Stimulated activated CD4-positive, alpha-beta T cell treated with anti-CD3 and anti-CD28 coated beads, Interleukin-12 subunit alpha, Interleukin-12 subunit beta, amount 100 ng/mL, for 48 hours (primary cell): Measurements from ENCODE around the gene MUS81.
"Not testable (repeated sequence)": the region's sequence is repeated elsewhere in the genome, so short reads cannot be mapped to it uniquely, and the experiment has no call there.

Experiments
- DNase-seq, 3 donors: peaks; one replicate each; pipeline ENCODE4 v3.0.0-alpha.2; 2020; ENCODE audit warnings: low read depth in 2 of 3, low spot score in 1 of 3

The MUS81 gene

GRCh38 chr11:65891219-65892136, 31.2 kb downstream of the MUS81 start:
- no peak for DNase-seq

GRCh38 chr11:65892137-65892540, 31.9 kb downstream of the MUS81 start:
- not testable (repeated sequence) for DNase-seq

GRCh38 chr11:65892661-65893317, 32.6 kb downstream of the MUS81 start:
- no peak for DNase-seq

- DNase-seq: no peak
Measured at GRCh38 chr11:65894034-65894591, 33.9 kb downstream of the MUS81 start.

GRCh38 chr11:65895482-65895981, 35.3 kb downstream of the MUS81 start:
- DNase-seq: no peak

GRCh38 chr11:65896034-65896999, 36.1 kb downstream of the MUS81 start:
- DNase-seq: no peak

GRCh38 chr11:65897020-65897471, 36.8 kb downstream of the MUS81 start:
- no peak for DNase-seq

GRCh38 chr11:65898656-65899355, 38.6 kb downstream of the MUS81 start:
- no peak for DNase-seq

- peak; percentile 63 to 71 (median 67) for DNase-seq
Measured at GRCh38 chr11:65899356-65900124, 39.3 kb downstream of the MUS81 start.

GRCh38 chr11:65900125-65900898, 40.1 kb downstream of the MUS81 start, which contains the start of gene FOSL1:
Gene FOSL1, minus strand, starts transcription at chr11:65900388. Its CDS starts 49 bp downstream, at chr11:65900339.
- DNase-seq: peak; percentile 92 to 95 (median 94)

GRCh38 chr11:65900899-65901180, 40.6 kb downstream of the MUS81 start:
- DNase-seq: no peak

- no peak for DNase-seq
Measured at GRCh38 chr11:65903068-65903481, 42.8 kb downstream of the MUS81 start.

GRCh38 chr11:65903715-65904114, 43.5 kb downstream of the MUS81 start:
- no peak for DNase-seq

- no peak for DNase-seq
Measured at GRCh38 chr11:65906602-65907001, 46.4 kb downstream of the MUS81 start.

GRCh38 chr11:65907878-65908277, 47.6 kb downstream of the MUS81 start:
- DNase-seq: no peak

GRCh38 chr11:65911682-65912568, 51.7 kb downstream of the MUS81 start:
- no peak for DNase-seq

- no peak for DNase-seq
Measured at GRCh38 chr11:65912845-65913244, 52.6 kb downstream of the MUS81 start.
